Ramos (cell line): Measurements from ENCODE around the gene PLXNB1.

ENCODE experiments used
- in situ Hi-C: fragments of 300-500 bp; cut with MboI; formaldehyde crosslinking; loops from one replicate; pipeline ENCODE4 v1.14.3; 2022; ENCODE audit warnings: low sequenced_read_pairs; ENCODE audit not compliant: unreplicated experiment

Gene PLXNB1

GRCh38 chr3:48422272-48422671 is 7.6 kb downstream of the PLXNB1 start:
- in situ Hi-C loops: no loop called here

- in situ Hi-C loops: no loop called here
Measured at GRCh38 chr3:48420561-48420960, 9.3 kb downstream of the PLXNB1 start.

DNA sequence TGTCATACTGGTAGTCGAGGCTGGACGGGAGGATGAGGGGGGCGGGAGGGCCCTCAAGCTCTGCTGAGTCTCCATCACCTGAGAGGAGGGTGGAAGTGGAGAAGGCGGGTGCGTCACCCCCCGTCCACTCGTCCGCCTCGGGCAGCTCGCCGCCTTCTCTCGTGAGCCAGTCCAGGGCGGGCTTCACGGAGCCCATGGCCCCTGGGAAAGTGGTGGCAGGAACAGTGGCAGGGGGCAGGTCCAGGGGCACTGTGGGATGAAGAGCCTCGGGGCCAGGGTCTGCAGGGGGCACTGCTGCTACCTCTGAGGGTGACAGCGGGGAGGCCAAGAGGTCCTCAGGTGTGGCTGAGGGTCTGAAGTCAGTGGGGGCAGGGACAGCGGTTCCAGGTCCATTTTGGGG is 10.3 kb downstream of the PLXNB1 start:
- in situ Hi-C loops: no loop called here

DNA sequence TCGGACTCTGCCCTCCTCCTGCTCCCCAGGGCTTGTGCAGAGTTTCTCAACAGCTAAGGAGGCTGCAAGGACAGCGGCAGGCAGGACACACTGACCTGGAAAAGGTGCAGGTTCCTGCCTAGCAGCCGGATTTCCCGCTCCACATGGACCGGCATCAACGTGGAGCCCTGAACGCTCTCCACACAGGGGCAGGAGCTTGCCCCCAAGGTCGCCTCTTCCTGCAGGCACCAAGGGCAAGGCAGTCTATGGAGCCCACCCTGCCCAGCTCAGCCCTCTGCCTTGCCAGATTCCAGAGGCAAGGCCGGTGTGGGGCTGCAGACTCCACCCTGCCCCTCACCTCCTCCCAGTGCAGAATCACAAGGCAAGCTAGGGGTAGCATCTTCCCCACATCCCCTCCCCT is 10.7 kb downstream of the PLXNB1 start:
- in situ Hi-C loops: no loop called here

GRCh38 chr3:48418651-48419050 is 11.2 kb downstream of the PLXNB1 start:
- in situ Hi-C loops: no loop called here

DNA sequence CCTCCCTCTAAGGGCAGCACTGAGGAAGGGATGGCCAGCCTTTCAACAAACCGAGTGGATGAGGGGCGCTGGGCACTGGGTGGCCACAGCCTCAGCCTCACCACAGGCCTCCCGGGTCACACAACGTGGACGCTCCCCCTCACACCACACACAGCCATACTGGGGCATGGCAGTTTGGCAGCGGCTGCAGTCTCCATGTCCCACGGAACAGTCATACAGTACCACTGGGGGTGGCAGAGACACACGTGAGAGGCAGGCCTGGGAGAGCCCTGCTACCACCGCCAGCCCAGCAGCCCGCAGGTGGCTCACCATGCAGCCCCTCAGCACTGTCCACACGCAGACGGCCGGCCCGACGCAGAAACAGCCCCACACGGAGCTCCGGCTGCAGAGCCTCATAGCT is 11.7 kb downstream of the PLXNB1 start:
- in situ Hi-C loops: no loop called here

- in situ Hi-C loops: no loop called here
Measured at GRCh38 chr3:48417529-48418108, 12.3 kb downstream of the PLXNB1 start.

- in situ Hi-C loops: no loop called here
Measured at GRCh38 chr3:48416546-48416945, 13.3 kb downstream of the PLXNB1 start.

DNA sequence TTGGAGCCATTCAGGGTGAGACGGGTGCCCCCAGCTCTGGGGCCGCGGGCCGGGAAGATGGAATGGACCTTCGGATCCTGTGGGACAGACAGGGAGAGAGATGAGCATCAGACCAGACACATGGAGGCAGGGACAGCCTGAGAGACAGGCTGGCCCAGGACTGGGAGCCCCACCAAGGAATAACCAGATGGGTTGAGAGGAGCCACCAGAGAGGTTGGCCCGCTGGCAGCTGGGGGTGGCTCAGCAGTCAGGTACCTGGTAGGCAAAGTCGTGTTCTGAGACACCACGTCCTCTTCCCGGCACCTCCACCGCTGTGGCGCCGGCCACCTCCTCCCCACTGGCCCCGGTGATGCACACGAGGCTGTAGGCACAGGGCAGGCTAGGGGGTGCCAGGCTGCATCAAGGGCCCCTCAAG is 13.8 kb downstream of the PLXNB1 start:
- in situ Hi-C loops: no loop called here

- in situ Hi-C loops: no loop called here
Measured at GRCh38 chr3:48415251-48415953, 14.5 kb downstream of the PLXNB1 start.

- in situ Hi-C loops: no loop called here
Measured at GRCh38 chr3:48414376-48415250, 15.3 kb downstream of the PLXNB1 start.

- in situ Hi-C loops: no loop called here
Measured at GRCh38 chr3:48413611-48414010, 16.3 kb downstream of the PLXNB1 start.

- in situ Hi-C loops: no loop called here
Measured at GRCh38 chr3:48413086-48413485, 16.8 kb downstream of the PLXNB1 start.

GRCh38 chr3:48412375-48413001 is 17.4 kb downstream of the PLXNB1 start:
- in situ Hi-C loops: no loop called here

DNA sequence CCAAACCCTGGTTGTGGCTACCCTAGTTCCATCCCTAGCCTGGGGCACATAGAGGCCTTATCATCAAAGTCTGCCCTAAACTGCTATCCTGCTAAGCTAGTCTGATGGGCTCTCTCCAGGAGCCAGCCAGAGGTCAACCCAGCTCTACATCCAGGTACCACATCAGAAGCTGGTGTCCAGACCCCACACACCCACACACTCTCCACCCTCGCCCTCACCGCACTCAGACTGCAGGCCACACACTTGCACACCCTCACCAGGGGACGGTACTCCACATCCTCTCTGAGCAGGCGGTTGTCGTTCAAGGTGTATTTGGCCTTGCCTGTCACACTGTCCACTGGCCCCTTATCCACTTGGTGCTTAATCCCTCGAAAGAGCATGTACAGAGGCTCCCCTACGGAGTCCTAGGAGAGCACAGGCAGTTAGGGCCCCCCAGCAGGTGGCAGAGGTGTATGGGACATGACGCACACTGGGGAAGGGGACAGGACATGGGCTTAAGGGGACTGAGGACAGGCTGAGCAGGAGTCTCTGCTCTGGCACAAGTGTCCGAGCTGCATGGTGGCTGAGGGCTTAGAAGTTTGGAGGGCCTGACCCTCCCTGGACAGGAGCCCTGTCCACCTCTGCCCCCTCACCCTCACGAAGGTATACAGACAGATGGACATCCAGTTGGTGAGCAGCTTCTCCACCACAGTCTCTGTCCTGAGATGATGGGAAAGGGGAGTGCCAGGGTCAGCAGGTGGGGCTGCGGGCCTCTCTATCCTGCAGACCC is 18.1 kb downstream of the PLXNB1 start:
- in situ Hi-C loops: no loop called here

- in situ Hi-C loops: no loop called here
Measured at GRCh38 chr3:48411041-48411588, 18.8 kb downstream of the PLXNB1 start.

GRCh38 chr3:48410205-48411040 is 19.5 kb downstream of the PLXNB1 start:
- in situ Hi-C loops: no loop called here

DNA sequence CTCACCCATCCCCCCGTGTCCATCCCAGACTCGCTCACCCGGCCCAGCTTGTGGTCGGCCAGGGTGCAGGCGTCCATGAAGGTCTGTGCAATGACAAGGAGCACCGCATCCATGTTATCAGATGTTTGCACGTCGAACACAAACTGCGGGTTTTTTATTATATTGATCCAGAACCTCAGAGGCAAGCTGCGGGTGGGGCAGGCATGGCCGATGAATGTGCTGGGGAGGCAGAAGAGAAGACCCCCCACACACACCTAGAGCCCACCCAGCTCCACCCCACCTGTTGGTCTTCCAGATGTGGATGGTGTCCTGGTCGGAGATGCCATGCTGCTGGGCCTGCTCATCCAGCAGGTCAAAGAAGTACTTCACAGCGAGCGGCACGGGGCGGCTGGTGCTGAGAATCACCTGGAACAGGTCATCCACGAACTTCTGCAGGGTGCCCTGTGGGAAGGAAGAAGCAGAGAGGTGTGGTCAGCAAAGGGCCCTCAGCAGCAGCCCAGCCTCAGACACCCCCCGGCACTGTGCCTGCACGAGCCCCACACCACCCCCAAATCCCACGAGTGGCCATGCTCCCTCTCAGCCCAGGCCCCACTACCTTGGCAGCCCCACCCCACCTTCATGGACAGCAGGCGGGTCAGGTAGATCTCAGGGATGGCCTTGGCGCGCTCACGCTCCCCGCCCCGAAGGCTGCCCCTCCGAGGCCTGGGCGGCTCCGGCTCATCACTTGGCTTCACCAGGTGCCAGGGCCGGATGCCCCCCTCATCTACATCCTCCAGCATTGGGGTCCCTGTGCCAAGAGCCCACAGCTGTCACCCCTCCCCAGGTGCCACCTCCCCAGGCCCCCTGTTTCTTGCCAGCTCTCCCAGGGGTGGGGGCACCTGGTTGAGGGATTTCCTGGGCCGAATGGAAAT is 20.3 kb downstream of the PLXNB1 start:
- in situ Hi-C loops: loop anchor here (10.0 kb wide), 1 partner anchor 135 kb away; no protein-coding TSS in a partner anchor
